ENCODE measurements around the gene RNFT2.

- TF ChIP-seq, protein P1, sequence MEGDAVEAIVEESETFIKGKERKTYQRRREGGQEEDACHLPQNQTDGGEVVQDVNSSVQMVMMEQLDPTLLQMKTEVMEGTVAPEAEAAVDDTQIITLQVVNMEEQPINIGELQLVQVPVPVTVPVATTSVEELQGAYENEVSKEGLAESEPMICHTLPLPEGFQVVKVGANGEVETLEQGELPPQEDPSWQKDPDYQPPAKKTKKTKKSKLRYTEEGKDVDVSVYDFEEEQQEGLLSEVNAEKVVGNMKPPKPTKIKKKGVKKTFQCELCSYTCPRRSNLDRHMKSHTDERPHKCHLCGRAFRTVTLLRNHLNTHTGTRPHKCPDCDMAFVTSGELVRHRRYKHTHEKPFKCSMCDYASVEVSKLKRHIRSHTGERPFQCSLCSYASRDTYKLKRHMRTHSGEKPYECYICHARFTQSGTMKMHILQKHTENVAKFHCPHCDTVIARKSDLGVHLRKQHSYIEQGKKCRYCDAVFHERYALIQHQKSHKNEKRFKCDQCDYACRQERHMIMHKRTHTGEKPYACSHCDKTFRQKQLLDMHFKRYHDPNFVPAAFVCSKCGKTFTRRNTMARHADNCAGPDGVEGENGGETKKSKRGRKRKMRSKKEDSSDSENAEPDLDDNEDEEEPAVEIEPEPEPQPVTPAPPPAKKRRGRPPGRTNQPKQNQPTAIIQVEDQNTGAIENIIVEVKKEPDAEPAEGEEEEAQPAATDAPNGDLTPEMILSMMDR (IDR thresholded peaks at IDR 0.05; ENCODE audit: low read depth, low read length, poor library complexity, severe bottlenecking), result no peak
- no peak for TF ChIP-seq EZH2phosphoT487 (IDR thresholded peaks at IDR 0.05; ENCODE audit: borderline replicate concordance, low read length)
Measured at GRCh38 chr12:116818948-116819832, 81.1 kb downstream of the RNFT2 start.

All from DOHH2 (cell line).